DMS79 (cell line): ENCODE results near the gene TRIOBP.
"Not testable (repeated sequence)": the region's sequence is repeated elsewhere in the genome, so short reads cannot be mapped to it uniquely, and the experiment has no call there.

ENCODE experiments used
- DNase-seq: peaks from one replicate; lab custom pipeline; 2025; lab: John Stamatoyannopoulos, UW

Gene TRIOBP

GRCh38 chr22:37778370-37779009, 81.6 kb downstream of the TRIOBP start:
- no peak for DNase-seq

GRCh38 chr22:37781434-37782059, 84.7 kb downstream of the TRIOBP start:
- no peak for DNase-seq

DNA sequence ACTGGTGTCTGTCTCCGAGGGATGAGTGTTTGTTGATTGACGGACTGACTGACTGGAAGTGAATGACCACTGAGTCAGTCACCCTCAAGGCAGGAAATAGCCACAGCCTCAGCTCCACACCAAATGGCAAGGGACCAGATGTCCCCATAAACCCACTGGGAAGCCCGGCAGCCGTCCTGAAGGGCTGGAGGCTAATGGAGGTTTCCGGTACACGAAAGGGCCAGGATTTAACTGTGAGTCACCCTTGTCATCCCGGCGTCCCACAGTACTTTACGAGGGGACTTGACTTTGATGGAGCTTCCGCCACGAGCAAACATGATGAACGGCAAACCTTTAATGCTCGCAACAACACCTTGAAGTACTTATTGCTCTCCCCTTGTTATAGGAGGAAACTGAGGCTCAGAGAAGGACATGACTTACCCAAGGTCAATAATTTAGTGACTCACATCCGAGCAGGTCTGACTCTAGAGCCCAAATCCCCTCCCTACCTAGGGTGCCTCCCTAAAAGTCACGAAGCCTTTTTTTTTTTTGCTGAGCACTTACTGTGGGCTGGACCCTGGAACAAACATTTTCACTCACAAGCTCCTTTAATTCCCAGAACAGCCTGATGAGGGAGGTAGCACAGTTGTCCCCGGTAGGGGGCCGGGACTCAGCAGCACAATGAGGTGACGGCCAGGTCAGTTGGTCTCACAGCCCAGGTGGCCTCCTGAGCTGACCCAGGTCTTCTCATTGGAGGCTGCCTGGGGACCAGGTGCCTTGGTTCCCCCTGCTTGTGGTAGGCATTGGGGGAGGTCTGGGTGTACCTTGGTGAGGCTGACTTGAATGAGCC, 85.7 kb downstream of the TRIOBP start:
- DNase-seq = no peak

- no peak for DNase-seq
Measured at GRCh38 chr22:37784829-37785495, 88.1 kb downstream of the TRIOBP start.

DNA sequence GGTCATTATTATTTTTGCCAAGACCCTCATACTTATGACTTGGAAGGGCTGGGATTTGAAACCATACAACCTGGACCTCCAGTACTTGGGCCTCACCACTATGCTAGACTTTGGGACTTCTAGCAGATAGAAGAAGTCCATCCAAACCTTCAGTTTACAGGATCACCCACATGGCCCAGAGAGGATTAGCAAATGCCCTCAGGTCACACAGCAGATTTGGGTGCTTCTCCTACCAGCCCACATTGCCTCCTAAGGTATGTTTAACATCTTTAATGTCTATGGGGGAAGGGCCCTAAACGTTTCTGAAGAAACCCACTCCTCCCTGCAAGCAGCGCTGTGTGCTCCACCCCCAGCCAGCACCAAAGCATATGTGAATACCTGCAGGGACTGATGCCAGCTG, 93.4 kb downstream of the TRIOBP start:
- DNase-seq = no peak

DNA sequence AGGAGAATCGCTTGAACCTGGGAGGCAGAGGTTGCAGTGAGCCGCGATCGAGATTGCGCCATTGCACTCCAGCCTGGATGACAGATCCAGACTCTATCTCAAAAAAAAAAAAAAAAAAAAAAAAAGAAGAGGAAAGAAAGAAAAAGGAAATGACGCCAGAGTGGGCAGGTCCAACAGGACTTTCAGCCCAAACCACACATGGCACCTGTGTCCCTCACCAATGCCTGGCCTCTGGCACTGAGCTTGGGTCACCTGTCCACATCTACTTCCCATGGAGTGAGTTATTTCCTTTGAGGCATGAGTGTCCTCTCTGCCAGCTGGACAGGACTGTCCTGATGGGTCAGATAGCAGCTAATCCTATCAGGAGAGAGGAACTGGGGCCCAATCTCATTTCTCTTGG, 95.6 kb downstream of the TRIOBP start:
- DNase-seq = no peak

DNA sequence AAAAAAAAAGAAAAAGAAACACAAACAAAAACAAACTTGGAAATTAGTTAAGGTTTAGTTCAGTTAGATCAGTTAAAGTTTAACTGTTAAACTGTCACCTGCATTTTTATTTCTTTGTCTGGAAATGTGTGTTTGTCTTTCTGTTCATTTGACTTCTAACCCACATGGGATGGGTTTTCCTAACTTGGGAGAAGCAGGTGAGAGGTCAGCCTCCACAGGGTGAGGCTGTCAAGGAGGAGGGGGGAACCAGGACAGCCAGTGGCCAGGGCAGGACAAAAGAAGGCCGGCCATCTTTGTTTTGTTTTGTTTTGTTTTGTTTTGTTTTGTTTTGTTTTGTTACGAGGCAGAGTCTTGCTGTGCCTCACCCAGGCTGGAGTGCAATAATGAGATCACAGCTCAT, 97.5 kb downstream of the TRIOBP start:
- DNase-seq = no peak

DNA sequence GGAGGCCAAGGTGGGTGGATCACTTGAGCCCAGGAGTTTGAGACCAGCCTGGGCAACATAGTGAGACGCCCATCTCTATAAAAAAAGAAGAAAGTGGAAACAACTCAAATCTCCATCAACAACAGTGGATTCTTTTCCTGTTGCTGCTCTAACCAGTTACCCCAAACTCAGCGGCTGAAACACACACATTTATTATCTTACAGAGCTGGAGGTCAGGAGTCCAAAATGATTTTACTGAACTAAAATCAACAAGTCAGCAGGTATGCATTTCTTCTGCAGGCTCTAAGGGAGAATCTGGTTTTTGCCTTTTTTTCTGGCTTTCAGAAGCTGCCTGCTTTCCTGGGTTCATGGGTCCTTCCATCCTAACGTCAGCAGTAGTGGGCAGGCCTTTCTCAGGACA, 99.2 kb downstream of the TRIOBP start:
- no peak for DNase-seq

DNA sequence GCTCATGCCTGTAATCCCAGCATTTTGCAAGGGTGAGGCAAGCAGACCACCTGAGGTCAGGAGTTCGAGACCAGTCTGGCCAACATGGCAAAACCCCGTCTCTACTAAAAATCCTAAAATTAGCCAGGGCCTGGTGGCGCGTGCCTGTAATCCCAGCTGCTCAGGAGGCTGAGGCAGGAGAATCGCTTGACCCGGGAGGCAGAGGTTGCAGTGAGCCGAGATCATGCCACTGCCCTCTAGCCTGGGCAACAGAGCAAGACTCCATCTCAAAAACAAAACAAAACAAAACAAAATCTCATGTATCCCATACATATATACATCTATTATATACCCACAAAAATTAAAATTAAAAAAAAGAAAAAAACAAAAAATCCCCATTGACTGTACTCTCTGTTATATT, 100.4 kb downstream of the TRIOBP start:
- not testable (repeated sequence) for DNase-seq

- no peak for DNase-seq
Measured at GRCh38 chr22:37797874-37798500, 101.1 kb downstream of the TRIOBP start.

- not testable (repeated sequence) for DNase-seq
Measured at GRCh38 chr22:37799979-37800378, 103.1 kb downstream of the TRIOBP start.

DNA sequence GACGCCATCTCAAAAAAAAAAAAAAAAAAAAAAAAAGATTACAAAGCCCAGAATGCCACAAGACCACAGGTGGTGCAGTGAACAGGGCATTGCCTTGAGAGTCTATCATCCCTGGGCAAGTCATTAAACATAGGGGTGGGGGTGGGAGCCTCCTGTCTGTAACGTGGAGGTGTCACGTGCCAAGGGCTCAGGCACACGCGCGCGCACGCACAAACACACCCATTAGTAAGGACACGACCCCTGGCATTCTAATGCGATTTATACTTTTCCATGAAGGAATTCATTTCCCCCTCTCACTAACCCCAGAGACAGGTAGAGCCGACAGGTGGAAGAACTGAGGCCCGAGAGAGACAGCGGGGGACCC, 105.1 kb downstream of the TRIOBP start:
- peak; percentile 33 for DNase-seq

DNA sequence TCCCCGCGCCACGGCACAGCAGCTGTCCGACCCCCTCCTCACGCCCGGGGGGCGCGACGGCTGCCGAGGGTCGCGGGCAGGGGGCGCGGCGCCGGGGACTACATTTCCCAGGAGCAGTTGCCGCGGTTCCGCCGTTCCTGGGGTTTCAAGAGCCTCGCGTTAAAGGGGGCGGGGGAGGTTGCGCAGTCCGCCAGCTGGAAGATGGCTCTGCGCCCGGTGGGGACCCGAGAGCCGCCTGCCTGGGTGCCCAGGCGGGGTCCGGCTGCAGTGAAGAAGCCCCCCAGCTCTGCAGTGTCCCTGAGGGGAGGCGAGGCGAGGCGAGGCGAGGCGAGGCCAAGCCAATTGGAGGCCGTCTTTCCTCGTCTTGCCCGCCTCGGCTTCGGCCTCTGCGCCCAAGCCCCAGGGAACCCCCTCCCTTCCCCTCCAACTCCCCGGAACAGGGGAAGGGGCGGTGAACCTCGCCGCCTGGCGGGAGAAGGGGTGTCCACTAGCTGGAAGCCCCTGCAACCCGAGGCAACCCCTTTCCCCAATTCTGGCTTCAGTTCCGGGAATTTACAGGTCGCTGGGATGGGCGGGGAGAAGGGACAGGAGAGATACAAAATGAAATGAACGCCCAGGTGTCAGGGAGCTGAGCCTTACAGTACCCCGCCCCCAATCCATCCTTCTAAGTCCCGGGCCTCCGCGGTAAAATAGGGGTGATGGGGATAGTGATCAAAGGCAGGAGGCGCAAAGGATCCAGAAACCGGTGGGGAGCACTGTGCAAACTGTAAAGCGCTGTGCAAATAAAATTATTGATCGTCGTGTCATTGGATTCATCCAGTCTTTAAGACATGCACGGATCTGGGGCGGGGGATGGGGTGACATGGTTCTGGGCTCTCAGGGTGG, 105.7 kb downstream of the TRIOBP start:
- peak; percentile 18 for DNase-seq

GRCh38 chr22:37803195-37803638, 106.4 kb downstream of the TRIOBP start:
- no peak for DNase-seq

GRCh38 chr22:37803639-37804351, 106.9 kb downstream of the TRIOBP start:
- no peak for DNase-seq

- no peak for DNase-seq
Measured at GRCh38 chr22:37804352-37804880, 107.6 kb downstream of the TRIOBP start.

DNA sequence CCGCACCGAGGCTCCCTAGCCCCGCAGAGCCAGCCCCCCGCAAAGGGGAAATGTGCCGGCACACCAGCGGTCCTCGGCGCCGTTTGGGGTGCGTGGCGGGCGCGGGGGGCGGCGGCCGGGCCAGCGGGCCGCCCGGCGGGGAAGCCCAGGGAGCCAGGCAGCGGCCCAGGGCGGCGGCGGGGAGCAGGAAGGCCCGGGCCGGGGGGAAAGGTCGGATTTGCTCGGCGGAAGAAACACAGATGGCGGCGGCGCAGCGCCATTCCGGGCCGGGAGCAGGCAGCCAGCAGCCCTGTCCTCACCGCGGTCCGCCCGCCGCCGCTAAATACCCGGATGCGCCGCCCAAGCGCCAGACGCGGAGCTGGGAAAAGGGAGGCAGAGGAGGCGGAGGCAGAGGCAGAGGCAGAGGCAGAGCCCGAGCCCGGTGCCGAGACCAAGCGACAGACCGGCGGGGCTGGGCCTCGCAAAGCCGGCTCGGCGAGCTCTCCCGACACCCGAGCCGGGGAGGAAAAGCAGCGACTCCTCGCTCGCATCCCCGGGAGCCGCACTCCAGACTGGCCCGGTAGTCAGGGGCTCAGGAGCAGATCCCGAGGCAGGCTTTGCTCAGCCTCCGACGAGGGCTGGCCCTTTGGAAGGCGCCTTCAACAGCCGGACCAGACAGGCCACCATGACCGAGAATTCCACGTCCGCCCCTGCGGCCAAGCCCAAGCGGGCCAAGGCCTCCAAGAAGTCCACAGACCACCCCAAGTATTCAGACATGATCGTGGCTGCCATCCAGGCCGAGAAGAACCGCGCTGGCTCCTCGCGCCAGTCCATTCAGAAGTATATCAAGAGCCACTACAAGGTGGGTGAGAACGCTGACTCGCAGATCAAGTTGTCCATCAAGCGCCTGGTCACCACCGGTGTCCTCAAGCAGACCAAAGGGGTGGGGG, 108.3 kb downstream of the TRIOBP start:
- no peak for DNase-seq

GRCh38 chr22:37805810-37806277, 109.0 kb downstream of the TRIOBP start:
- no peak for DNase-seq
